Testis (tissue), 3 donors: ENCODE results near the gene FYN. TPM values are rescaled to one million over a fixed set of nuclear protein-coding genes. Genes with fewer than 3 reads are reported as not detected.
"Not testable (repeated sequence)": the region's sequence is repeated elsewhere in the genome, so short reads cannot be mapped to it uniquely, and the experiment has no call there.

Experiments used
- DNase-seq: peaks from one replicate; pipeline ENCODE4 v3.0.0-alpha.2; 2019
- H3K27ac ChIP-seq, 2 donors: fragments of 200-600 bp; sonication (generic); one replicate each; pipeline ENCODE4 v1.5.1; 2019
- H3K27me3 ChIP-seq: fragments of 200-600 bp; sonication (generic); one replicate; pipeline ENCODE4 v1.5.1; 2019
- H3K36me3 ChIP-seq: fragments of 200-600 bp; sonication (generic); one replicate; pipeline ENCODE4 v1.5.1; 2017; ENCODE audit warnings: low read depth; ENCODE audit errors: missing control alignments
- H3K4me1 ChIP-seq: fragments of 200-600 bp; sonication (generic); one replicate; pipeline ENCODE4 v1.5.1; 2019
- H3K4me3 ChIP-seq, 2 donors: fragments of 200-600 bp; sonication (generic); one replicate each; pipeline ENCODE4 v1.5.1; 2017 to 2019
- H3K9me3 ChIP-seq: fragments of 200-600 bp; sonication (generic); one replicate; pipeline ENCODE4 v1.5.1; 2017
- CTCF ChIP-seq, 3 experiments: fragments of 450-650 bp in 2 of 3; fragments of 200-600 bp in 1 of 3; sonication (generic) in 1 of 3; IDR thresholded peaks; one replicate each; pipeline ENCODE4 v1.5.1; 2016 to 2019; ENCODE audit warnings: antibody characterized with exemption in 3 of 3, mild to moderate bottlenecking in 2 of 3, moderate library complexity in 1 of 3
- POLR2A ChIP-seq: fragments of 450-650 bp; IDR thresholded peaks from one replicate; pipeline ENCODE4 v1.6.1; 2017; ENCODE audit warnings: antibody characterized with exemption, mild to moderate bottlenecking, moderate library complexity
- WGBS, 2 donors: methylation state at CpG; one replicate each; pipeline ENCODE4 v1.1.5; 2018; 5-methylcytosine and 5-hydroxymethylcytosine counted together
- intact Hi-C: fragments of 100-400 bp; cut with DNase I; formaldehyde crosslinking; loops from one replicate; pipeline ENCODE4 v1.15.1; 2023; ENCODE audit warnings: low total_unique reads
- polyA plus RNA-seq: library from polyadenylated mRNA; stranded (reverse); fragments of 350-450 nt; fragmentation: Illumina TruSeq; extraction: RNeasy Lipid Tissue Mini Kit (QIAGEN cat#74804); gene quantifications from one replicate; pipeline ENCODE4 v1.2.3, GENCODE V29; 2014; ENCODE audit warnings: low read depth, low replicate concordance; ENCODE audit not compliant: insufficient read depth
- total RNA-seq, 2 donors: library from RNA; depleted of rRNA; stranded (reverse); fragments of >200 nt; gene quantifications; one replicate each; pipeline ENCODE4 v1.2.3, GENCODE V29; 2016

Gene FYN
- total and polyA plus RNA-seq, 3 donors from 2014 or later, result 74.0 to 145 (median 104) TPM

DNA sequence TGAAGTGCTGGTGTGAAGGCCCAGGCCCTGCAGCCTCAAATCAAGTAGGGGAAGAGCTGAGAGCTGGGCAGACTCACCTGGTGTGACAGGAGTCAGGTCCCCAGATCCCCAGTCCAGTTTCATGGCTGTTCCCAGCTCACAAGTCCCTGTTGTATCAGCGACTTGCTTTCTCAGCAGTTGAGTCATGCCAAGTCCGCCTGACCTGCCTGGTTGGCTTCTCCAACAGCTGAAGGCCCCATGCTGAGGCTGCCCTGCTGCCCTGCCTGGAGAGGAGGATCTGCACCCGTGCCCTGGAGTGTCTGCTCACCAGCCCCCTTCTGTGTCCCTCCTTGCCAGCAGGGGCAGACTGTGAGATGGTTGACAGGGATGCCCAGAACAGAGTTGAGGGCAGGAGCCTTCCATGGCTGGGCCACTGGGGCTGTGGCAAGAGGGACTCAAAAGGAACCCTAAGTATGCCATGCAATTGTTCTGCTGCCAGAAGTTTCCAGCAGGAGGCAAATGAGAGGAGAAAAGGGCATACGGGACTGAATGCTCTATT lies 228.3 kb downstream of the FYN start:
- no peak for DNase-seq
- intact Hi-C loops, result no loop called here
- Histone ChIP-seq H3K27ac (no peak overlapping the region), H3K4me1 (no peaks in the 10 kb centered on the region), H3K27me3 (no peaks in the 10 kb centered on the region), H3K4me3 (no peak overlapping the region), H3K9me3 (no peaks in the 10 kb centered on the region), H3K36me3 (no peaks in the 10 kb centered on the region)
- 14 to 75% methylated on average over 1 to 4 of the region's 4 CpGs for WGBS, 2 donors
- TF ChIP-seq CTCF (IDR thresholded peaks at IDR 0.05), result no peak
- no peak for TF ChIP-seq POLR2A

DNA sequence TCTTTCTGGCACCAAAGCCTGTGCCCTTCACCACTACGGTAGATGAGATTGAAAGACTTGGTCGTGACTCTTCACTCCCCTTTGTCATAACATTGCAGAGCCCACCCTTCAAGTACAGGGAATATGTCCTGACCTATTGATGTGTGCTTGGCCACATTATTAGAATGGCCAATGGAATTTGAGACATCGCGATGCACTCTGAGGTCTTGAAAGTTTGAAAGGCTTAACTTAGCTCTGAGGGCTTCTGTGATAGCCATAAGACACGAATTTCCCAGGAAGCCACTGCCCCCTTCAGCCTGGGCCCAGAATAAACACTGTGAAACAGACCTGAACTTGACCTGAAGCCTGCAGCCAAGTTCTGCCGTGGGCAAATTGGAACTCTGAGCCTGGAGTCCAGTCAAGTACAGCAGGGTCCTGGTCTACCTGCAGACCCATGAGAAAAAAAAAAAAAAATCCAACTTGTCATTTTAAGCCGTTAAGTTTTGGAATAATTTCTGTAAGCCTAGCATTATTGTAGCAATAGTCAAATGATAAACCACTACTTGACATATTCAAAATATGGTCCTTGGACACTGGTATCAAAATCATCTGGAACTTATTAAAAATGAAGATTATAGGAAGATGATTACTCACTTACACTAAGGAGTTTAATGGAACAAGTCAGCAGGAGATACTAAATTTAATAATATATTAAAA lies 230.6 kb downstream of the FYN start:
- H3K4me3 ChIP-seq, result no peak overlapping the region
- no peak for TF ChIP-seq POLR2A
- TF ChIP-seq CTCF (IDR thresholded peaks at IDR 0.05), result peak; percentile 27 to 42 (median 36)
- no peaks in the 10 kb centered on the region for H3K36me3 ChIP-seq
- intact Hi-C loops, result no loop called here
- peak; percentile 70 for DNase-seq
- no peaks in the 10 kb centered on the region for H3K9me3 ChIP-seq
- no peak overlapping the region for H3K27ac ChIP-seq
- WGBS, 2 donors, result 24 to 34% methylated on average over 6 to 7 of the region's 7 CpGs
- no peaks in the 10 kb centered on the region for H3K27me3 ChIP-seq
- no peaks in the 10 kb centered on the region for H3K4me1 ChIP-seq

DNA sequence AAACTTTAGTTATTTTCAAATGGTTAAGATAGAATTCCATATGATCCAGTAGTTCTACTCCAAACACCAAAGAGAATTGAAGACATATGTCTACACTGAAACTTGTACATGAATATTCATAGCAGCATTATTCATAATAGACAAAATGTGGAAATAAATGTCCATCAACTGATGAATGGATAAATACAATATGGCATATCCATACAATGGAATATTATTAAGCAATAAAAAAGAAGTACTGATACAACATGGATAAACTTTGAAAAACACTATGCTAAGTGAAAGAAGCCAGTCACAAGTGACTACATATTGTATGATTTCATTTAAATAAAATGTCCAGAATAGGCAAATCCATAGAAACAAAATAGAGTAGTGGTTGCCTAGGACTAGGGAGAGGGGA lies 234.0 kb downstream of the FYN start:
- H3K9me3 ChIP-seq, result no peaks in the 10 kb centered on the region
- no peak overlapping the region for H3K4me3 ChIP-seq
- H3K36me3 ChIP-seq, result no peaks in the 10 kb centered on the region
- H3K4me1 ChIP-seq, result no peaks in the 10 kb centered on the region
- intact Hi-C loops, result no loop called here
- no peaks in the 10 kb centered on the region for H3K27me3 ChIP-seq
- no peak for TF ChIP-seq POLR2A
- TF ChIP-seq CTCF (IDR thresholded peaks at IDR 0.05), result no peak
- no peak for DNase-seq
- H3K27ac ChIP-seq, result no peak overlapping the region

- H3K27ac ChIP-seq, H3K36me3 ChIP-seq, H3K4me1 ChIP-seq, H3K27me3 ChIP-seq, H3K9me3 ChIP-seq, H3K4me3 ChIP-seq, DNase-seq, intact Hi-C loops: not testable (repeated sequence)
- 78 to 81% methylated on average over 1 of the region's 1 CpG for WGBS, 2 donors
Observed at GRCh38 chr6:111634981-111635380, 238.3 kb downstream of the FYN start.

GRCh38 chr6:111633822-111634221 lies 239.4 kb downstream of the FYN start:
- no peaks in the 10 kb centered on the region for H3K9me3 ChIP-seq
- WGBS, 2 donors, result 79 to 87% methylated on average over 1 of the region's 1 CpG
- H3K36me3 ChIP-seq, result no peaks in the 10 kb centered on the region
- H3K27ac ChIP-seq, result no peak overlapping the region
- TF ChIP-seq CTCF (IDR thresholded peaks at IDR 0.05), result no peak
- no peak for TF ChIP-seq POLR2A
- DNase-seq, result no peak
- intact Hi-C loops, result no loop called here
- H3K4me3 ChIP-seq, result no peak overlapping the region
- H3K27me3 ChIP-seq, result no peaks in the 10 kb centered on the region
- H3K4me1 ChIP-seq, result no peaks in the 10 kb centered on the region
